DOHH2 (cell line): ENCODE data around the gene CAPN14.

Experiments
- H3F3A ChIP-seq: fragments of 200-600 bp; sonication (generic), shearing (Covaris generic); 2 replicates; pipeline ENCODE4 v1.6.0; 2016; ENCODE audit warnings: antibody characterized with exemption, mild to moderate bottlenecking; ENCODE audit not compliant: control insufficient read depth, insufficient read depth
- H3K27ac ChIP-seq: fragments of 200-600 bp; sonication (generic); 2 replicates; pipeline ENCODE4 v1.5.1; 2014; ENCODE audit warnings: low read depth, mild to moderate bottlenecking, low read length, moderate library complexity
- H3K27me3 ChIP-seq: fragments of 200-600 bp; sonication (generic); 2 replicates; pipeline ENCODE4 v1.6.1; 2014; ENCODE audit warnings: mild to moderate bottlenecking, low read length, mixed read lengths; ENCODE audit not compliant: control insufficient read depth
- H3K36me3 ChIP-seq: fragments of 200-600 bp; sonication (generic); 2 replicates; pipeline ENCODE4 v1.6.1; 2014; ENCODE audit warnings: mild to moderate bottlenecking, low read length, moderate library complexity, mixed read lengths; ENCODE audit not compliant: control insufficient read depth
- H3K4me1 ChIP-seq: fragments of 200-600 bp; sonication (generic); 2 replicates; pipeline ENCODE4 v1.6.1; 2014; ENCODE audit warnings: mild to moderate bottlenecking, low read length, mixed read lengths; ENCODE audit not compliant: control insufficient read depth
- H3K4me2 ChIP-seq: fragments of 200-600 bp; sonication (generic); 2 replicates; pipeline ENCODE4 v1.6.0; 2014; ENCODE audit warnings: mild to moderate bottlenecking, low read length, moderate library complexity
- H3K4me3 ChIP-seq: fragments of 200-600 bp; sonication (generic); 2 replicates; pipeline ENCODE4 v1.5.1; 2014; ENCODE audit warnings: mild to moderate bottlenecking, low read length, mixed read lengths
- H3K79me2 ChIP-seq: fragments of 200-600 bp; sonication (generic); 2 replicates; pipeline ENCODE4 v1.6.1; 2014; ENCODE audit warnings: mild to moderate bottlenecking, low read length, mixed read lengths; ENCODE audit not compliant: control insufficient read depth
- H3K9me2 ChIP-seq: fragments of 200-600 bp; sonication (generic); replicated peaks from 2 replicates; pipeline ENCODE4 v1.6.1; 2014; ENCODE audit warnings: mild to moderate bottlenecking, low read length, mixed read lengths; ENCODE audit not compliant: control insufficient read depth
- H3K9me3 ChIP-seq: fragments of 200-600 bp; sonication (generic); 2 replicates; pipeline ENCODE4 v1.6.1; 2014; ENCODE audit warnings: antibody characterized with exemption, low read length, mixed read lengths; ENCODE audit not compliant: control insufficient read depth, insufficient read depth
- H4K20me1 ChIP-seq: fragments of 200-600 bp; sonication (generic); 2 replicates; pipeline ENCODE4 v1.6.0; 2014; ENCODE audit warnings: low read depth, mild to moderate bottlenecking, antibody characterized with exemption, low read length, moderate library complexity; ENCODE audit not compliant: control insufficient read depth, insufficient read depth
- CTCF ChIP-seq: fragments of 200-600 bp; sonication (generic); IDR thresholded peaks from one replicate; pipeline ENCODE4 v1.5.1; 2014; ENCODE audit warnings: antibody characterized with exemption, mild to moderate bottlenecking, low read depth, low read length; ENCODE audit not compliant: poor library complexity, severe bottlenecking
- EZH2phosphoT487 ChIP-seq: fragments of 200-600 bp; sonication (generic); IDR thresholded peaks from 2 replicates; pipeline ENCODE4 v1.6.1; 2017; ENCODE audit warnings: borderline replicate concordance, mild to moderate bottlenecking, antibody characterized with exemption, low read length, moderate library complexity, mixed read lengths

The CAPN14 gene

DNA sequence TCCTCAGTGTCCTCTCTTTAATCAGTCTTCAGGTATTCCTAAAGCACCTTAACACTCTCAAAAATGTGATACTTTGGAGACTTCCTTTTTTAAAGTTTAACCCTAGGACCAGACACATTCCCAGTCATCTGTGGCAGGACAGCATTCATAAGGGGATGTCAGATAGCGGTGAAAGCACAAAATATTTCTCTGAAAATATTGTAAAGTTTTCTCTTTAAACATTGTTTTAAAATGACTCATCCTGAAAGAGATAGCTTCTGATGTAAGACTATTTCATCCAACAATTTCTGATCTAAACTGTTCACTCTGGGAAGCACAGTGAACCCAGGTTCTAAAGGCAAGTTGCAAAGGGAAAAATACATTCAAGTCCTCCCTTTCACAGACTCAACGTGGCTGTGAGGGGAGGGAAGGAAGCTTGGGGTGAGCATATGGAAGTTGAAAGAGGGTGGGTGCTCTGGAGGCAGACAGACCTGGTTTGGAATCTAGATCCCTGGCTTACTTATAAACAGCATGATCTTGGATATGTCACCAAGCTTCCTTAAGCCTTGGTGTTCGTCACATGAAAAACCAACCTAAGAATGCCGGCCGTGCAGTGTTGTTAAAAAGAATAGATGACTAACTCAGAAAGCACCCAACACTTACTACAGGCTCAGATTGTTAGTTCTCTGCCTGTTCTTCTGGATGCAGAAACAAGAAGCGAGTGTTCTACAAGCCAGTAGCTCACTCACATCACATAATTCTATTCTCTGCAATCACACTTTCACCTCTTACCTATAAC lies 91.2 kb downstream of the CAPN14 start:
- H3K9me3 ChIP-seq, result no peaks in the 10 kb centered on the region
- H3K27ac ChIP-seq, result no peak overlapping the region
- H3K36me3 ChIP-seq, result no peaks in the 10 kb centered on the region
- no peak overlapping the region for H3K4me2 ChIP-seq
- no peak overlapping the region for H3K4me3 ChIP-seq
- H4K20me1 ChIP-seq, result no peaks in the 10 kb centered on the region
- no peaks in the 10 kb centered on the region for H3K9me2 ChIP-seq
- no peaks in the 10 kb centered on the region for H3K79me2 ChIP-seq
- TF ChIP-seq CTCF, result no peak
- TF ChIP-seq EZH2phosphoT487, result no peak
- H3K27me3 ChIP-seq, result no peaks in the 10 kb centered on the region
- no peaks in the 10 kb centered on the region for H3F3A ChIP-seq
- H3K4me1 ChIP-seq, result peaks cover 5% of the 10 kb centered on the region; the same call in 1 of the 2 replicates

DNA sequence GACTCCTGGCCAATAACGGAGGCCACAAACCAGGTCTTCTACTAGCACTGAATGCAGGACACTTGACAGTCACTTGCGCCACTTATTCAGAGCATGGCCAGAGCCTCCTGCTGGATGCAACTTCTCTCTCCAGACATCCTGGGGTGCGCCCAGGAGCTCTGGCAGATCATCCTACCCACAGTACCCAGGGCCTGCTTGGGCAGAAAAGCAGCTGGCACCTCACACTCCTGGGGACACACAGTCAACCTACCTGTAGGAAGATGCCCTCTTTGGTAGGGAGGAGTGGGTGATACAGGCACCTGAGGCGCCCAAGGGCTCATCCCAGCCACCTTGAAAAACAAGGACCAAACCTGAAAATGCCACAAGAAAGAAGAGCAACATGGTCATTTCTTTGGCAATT lies 92.4 kb downstream of the CAPN14 start:
- no peaks in the 10 kb centered on the region for H3K27me3 ChIP-seq
- H3K9me2 ChIP-seq, result no peaks in the 10 kb centered on the region
- H3K4me1 ChIP-seq, result peaks cover 5% of the 10 kb centered on the region; the same call in 1 of the 2 replicates
- H3K9me3 ChIP-seq, result no peaks in the 10 kb centered on the region
- no peaks in the 10 kb centered on the region for H3F3A ChIP-seq
- no peaks in the 10 kb centered on the region for H3K79me2 ChIP-seq
- no peaks in the 10 kb centered on the region for H3K36me3 ChIP-seq
- H3K27ac ChIP-seq, result no peak overlapping the region
- no peaks in the 10 kb centered on the region for H4K20me1 ChIP-seq
- no peak overlapping the region for H3K4me3 ChIP-seq
- TF ChIP-seq EZH2phosphoT487 (no peak), CTCF (no peak)
- H3K4me2 ChIP-seq, result no peak overlapping the region
